Keratinocyte (primary cell): ENCODE results near the gene BTBD10.

Experiments
- CTCF ChIP-seq, 3 experiments: IDR thresholded peaks in 1 of 3; conservative IDR thresholded peaks in 1 of 3; optimal IDR thresholded peaks in 1 of 3; 2 replicates in 2 of 3; 3 replicates in 1 of 3; pipeline versions ENCODE3 to v1.5.1; 2011; ENCODE audit warnings: low read length in 3 of 3, mild to moderate bottlenecking in 3 of 3, moderate library complexity in 2 of 3, control low read depth in 1 of 3, inconsistent platforms in 1 of 3; ENCODE audit not compliant: insufficient read depth in 2 of 3; ENCODE audit errors: extremely low read depth in 1 of 3
- EZH2 ChIP-seq: IDR thresholded peaks from one replicate; pipeline ENCODE4 v1.6.1; 2012; ENCODE audit warnings: inconsistent platforms, mild to moderate bottlenecking, low read length, moderate library complexity

DNA sequence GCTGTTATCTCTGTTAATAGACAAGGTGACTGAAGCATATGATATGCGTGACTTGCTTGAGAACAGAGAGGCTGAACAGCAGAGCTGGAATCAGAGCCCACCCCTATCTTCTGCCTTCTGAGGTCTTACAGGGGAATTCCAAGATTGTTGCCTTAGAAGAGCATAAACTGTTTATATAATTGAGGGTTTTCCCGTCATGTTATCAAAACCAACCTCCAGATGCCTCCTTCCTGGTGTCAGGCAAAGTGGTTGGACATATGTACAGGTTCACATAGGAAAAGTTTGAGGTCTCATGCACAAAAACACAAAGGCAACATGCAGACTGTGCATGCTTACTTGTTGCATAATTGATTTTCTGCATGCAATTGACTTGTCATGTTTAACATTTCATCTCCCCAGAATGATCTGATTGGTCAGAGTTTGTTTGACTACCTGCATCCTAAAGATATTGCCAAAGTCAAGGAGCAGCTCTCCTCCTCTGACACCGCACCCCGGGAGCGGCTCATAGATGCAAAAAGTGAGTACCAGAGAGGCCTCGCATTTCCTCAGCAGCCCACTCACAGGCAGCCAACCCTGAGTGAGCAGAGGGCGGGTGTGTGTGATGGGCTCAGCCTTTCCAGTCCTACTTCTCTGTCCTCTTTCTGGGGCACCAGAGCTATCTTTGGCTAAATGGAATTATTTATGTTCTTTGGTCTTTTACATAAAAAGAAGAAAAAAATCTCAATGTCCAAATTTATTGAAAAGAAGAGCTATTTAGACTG lies 96.6 kb downstream of the BTBD10 start:
- no peak for TF ChIP-seq CTCF (optimal IDR thresholded peaks at IDR 0.05 in 1 of 3, IDR thresholded peaks at IDR 0.05 in 1 of 3, conservative IDR thresholded peaks at IDR 0.05 in 1 of 3; ENCODE audit: extremely low read depth in 1 of 3, insufficient read depth in 2 of 3, low read length in 3 of 3)
- TF ChIP-seq EZH2: no peak
